ENCODE results near the gene ZCCHC24.

DNA sequence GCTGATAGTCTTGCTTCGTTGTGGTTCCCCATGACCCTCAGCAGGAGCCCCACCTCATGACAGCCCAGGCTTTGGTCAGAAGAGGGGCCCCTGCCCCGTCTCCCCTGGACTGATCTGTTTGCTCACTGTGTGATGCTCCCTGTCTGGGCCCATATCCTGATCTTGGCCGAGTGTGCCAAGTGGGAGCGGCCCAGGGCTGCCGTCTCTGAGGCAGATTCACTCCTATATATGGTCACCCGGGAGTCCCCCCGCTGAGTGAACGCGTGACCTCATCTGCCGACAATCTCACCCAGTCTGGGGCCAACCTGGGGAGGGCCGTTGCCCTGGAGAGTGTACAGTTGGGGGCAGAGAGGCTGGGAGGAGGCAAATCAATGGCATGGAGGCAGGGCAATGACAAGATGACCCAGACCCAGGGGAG, 63.6 kb downstream of the ZCCHC24 start:
- TF ChIP-seq, protein P1, sequence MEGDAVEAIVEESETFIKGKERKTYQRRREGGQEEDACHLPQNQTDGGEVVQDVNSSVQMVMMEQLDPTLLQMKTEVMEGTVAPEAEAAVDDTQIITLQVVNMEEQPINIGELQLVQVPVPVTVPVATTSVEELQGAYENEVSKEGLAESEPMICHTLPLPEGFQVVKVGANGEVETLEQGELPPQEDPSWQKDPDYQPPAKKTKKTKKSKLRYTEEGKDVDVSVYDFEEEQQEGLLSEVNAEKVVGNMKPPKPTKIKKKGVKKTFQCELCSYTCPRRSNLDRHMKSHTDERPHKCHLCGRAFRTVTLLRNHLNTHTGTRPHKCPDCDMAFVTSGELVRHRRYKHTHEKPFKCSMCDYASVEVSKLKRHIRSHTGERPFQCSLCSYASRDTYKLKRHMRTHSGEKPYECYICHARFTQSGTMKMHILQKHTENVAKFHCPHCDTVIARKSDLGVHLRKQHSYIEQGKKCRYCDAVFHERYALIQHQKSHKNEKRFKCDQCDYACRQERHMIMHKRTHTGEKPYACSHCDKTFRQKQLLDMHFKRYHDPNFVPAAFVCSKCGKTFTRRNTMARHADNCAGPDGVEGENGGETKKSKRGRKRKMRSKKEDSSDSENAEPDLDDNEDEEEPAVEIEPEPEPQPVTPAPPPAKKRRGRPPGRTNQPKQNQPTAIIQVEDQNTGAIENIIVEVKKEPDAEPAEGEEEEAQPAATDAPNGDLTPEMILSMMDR (IDR thresholded peaks at IDR 0.05): no peak
- TF ChIP-seq EZH2 (IDR thresholded peaks at IDR 0.05): no peak
